KMS-11 (cell line): ENCODE measurements around the gene RIBC2.
A peak's percentile ranks its signal among the peaks of the same experiment; 100 is the strongest.
"Not testable (repeated sequence)": the region's sequence is repeated elsewhere in the genome, so short reads cannot be mapped to it uniquely, and the experiment has no call there.

Experiments used
- H2AFZ ChIP-seq: fragments of 200-600 bp; sonication (generic); 2 replicates; pipeline ENCODE4 v1.6.1; 2016; ENCODE audit warnings: antibody characterized with exemption, mixed run types, low read depth
- H3K27ac ChIP-seq: fragments of 200-600 bp; sonication (generic); 2 replicates; pipeline ENCODE4 v1.6.1; 2016; ENCODE audit warnings: mild to moderate bottlenecking, mixed run types
- H3K27me3 ChIP-seq: fragments of 200-600 bp; sonication (generic); 2 replicates; pipeline ENCODE4 v1.6.1; 2017; ENCODE audit warnings: mild to moderate bottlenecking, low read depth, mixed run types, moderate library complexity; ENCODE audit not compliant: insufficient read depth
- H3K36me3 ChIP-seq: fragments of 200-600 bp; sonication (generic); 2 replicates; pipeline ENCODE4 v1.6.1; 2017; ENCODE audit warnings: mild to moderate bottlenecking, mixed run types; ENCODE audit not compliant: insufficient read depth
- H3K4me1 ChIP-seq: fragments of 200-600 bp; sonication (generic); 2 replicates; pipeline ENCODE4 v1.6.1; 2016; ENCODE audit warnings: mild to moderate bottlenecking, low read depth, mixed run types; ENCODE audit not compliant: poor library complexity, severe bottlenecking
- H3K4me2 ChIP-seq: fragments of 200-600 bp; sonication (generic); 2 replicates; pipeline ENCODE4 v1.7.0; 2016; ENCODE audit warnings: mild to moderate bottlenecking, mixed run types
- H3K4me3 ChIP-seq: fragments of 200-600 bp; sonication (generic); IDR thresholded peaks from 2 replicates; pipeline ENCODE4 v1.6.1; 2017; ENCODE audit warnings: low read depth, low read length, mixed read lengths; ENCODE audit not compliant: insufficient read depth
- H3K79me2 ChIP-seq: fragments of 200-600 bp; sonication (generic); 2 replicates; pipeline ENCODE4 v1.6.1; 2016; ENCODE audit warnings: low read depth, mixed run types; ENCODE audit not compliant: insufficient read depth
- H3K9ac ChIP-seq: fragments of 200-600 bp; sonication (generic); 2 replicates; pipeline ENCODE4 v1.6.1; 2016; ENCODE audit warnings: mild to moderate bottlenecking, mixed run types
- H4K20me1 ChIP-seq: fragments of 200-600 bp; sonication (generic); 2 replicates; pipeline ENCODE4 v1.6.1; 2016; ENCODE audit warnings: mild to moderate bottlenecking, mixed run types; ENCODE audit not compliant: insufficient read depth
- CTCF ChIP-seq: fragments of 200-600 bp; sonication (generic); conservative IDR thresholded peaks from 2 replicates; pipeline ENCODE4 v1.6.1; 2017; ENCODE audit warnings: low read depth, mild to moderate bottlenecking, antibody characterized with exemption, low read length, moderate library complexity, mixed read lengths

The RIBC2 gene

GRCh38 chr22:45413368-45414211 lies at the start of gene RIBC2, which contains the start of gene SMC1B:
TSS of gene RIBC2 (plus strand) at chr22:45413693. CDS start at chr22:45413887, 194 bp downstream.
TSS of gene SMC1B (minus strand) at chr22:45413599. CDS start at chr22:45413567, 32 bp downstream.
- no peaks in the 10 kb centered on the region for H3K36me3 ChIP-seq
- peak within 1 kb of the TSS; percentile 39 for H3K27ac ChIP-seq
- H3K4me3 ChIP-seq = no peak within 1 kb of the TSS
- H3K4me2 ChIP-seq = 0 out of 2 replicates have a peak within 1 kb of the TSS, but pooled peaks have one; percentile 3
- no peaks in the 10 kb centered on the region for H3K4me1 ChIP-seq
- peak within 1 kb of the TSS; percentile 39; the same call in 1 of the 2 replicates for H2AFZ ChIP-seq
- no peaks in the 10 kb centered on the region for H4K20me1 ChIP-seq
- H3K27me3 ChIP-seq = peaks cover 3% of the 10 kb centered on the region; the same call in 1 of the 2 replicates
- peak within 1 kb of the TSS; percentile 75 for H3K9ac ChIP-seq
- no peaks in the 10 kb centered on the region for H3K79me2 ChIP-seq
- TF ChIP-seq CTCF = no peak

GRCh38 chr22:45366713-45367112 lies 46.8 kb upstream of the RIBC2 start:
- TF ChIP-seq CTCF = no peak
- H3K4me1 ChIP-seq = no peaks in the 10 kb centered on the region
- H4K20me1 ChIP-seq = no peaks in the 10 kb centered on the region
- H3K79me2 ChIP-seq = no peaks in the 10 kb centered on the region
- H3K4me2 ChIP-seq = no peak overlapping the region
- no peak overlapping the region for H3K9ac ChIP-seq
- no peak overlapping the region for H3K27ac ChIP-seq
- no peaks in the 10 kb centered on the region for H3K36me3 ChIP-seq
- H2AFZ ChIP-seq = no peak overlapping the region
- no peak overlapping the region for H3K4me3 ChIP-seq
- H3K27me3 ChIP-seq = no peaks in the 10 kb centered on the region

GRCh38 chr22:45373592-45373991 lies 39.9 kb upstream of the RIBC2 start:
- not testable (repeated sequence) for H2AFZ ChIP-seq, H3K4me1 ChIP-seq, H3K9ac ChIP-seq, H3K36me3 ChIP-seq, H3K27ac ChIP-seq, H4K20me1 ChIP-seq, H3K79me2 ChIP-seq, H3K4me3 ChIP-seq, H3K4me2 ChIP-seq, H3K27me3 ChIP-seq

GRCh38 chr22:45376009-45376408 lies 37.5 kb upstream of the RIBC2 start:
- Histone ChIP-seq H4K20me1 (no peaks in the 10 kb centered on the region), H3K4me1 (no peaks in the 10 kb centered on the region), H3K9ac (no peak overlapping the region), H3K27me3 (no peaks in the 10 kb centered on the region), H2AFZ (no peak overlapping the region), H3K4me3 (no peak overlapping the region), H3K79me2 (no peaks in the 10 kb centered on the region), H3K27ac (no peak overlapping the region), H3K36me3 (no peaks in the 10 kb centered on the region), H3K4me2 (no peak overlapping the region)
- TF ChIP-seq CTCF = no peak

- H3K36me3 ChIP-seq = no peaks in the 10 kb centered on the region
- no peaks in the 10 kb centered on the region for H3K27me3 ChIP-seq
- H4K20me1 ChIP-seq = no peaks in the 10 kb centered on the region
- no peak overlapping the region for H3K27ac ChIP-seq
- H3K79me2 ChIP-seq = no peaks in the 10 kb centered on the region
- H3K4me1 ChIP-seq = no peaks in the 10 kb centered on the region
- TF ChIP-seq CTCF = no peak
- no peak overlapping the region for H3K4me2 ChIP-seq
- no peak overlapping the region for H3K9ac ChIP-seq
- H3K4me3 ChIP-seq = no peak overlapping the region
- H2AFZ ChIP-seq = no peak overlapping the region
Observed at GRCh38 chr22:45376703-45377102, 36.8 kb upstream of the RIBC2 start.
